Activated naive CD4-positive, alpha-beta T cell (primary cell): Measurements from ENCODE around the gene AAGAB.
"Not testable (repeated sequence)": the region's sequence is repeated elsewhere in the genome, so short reads cannot be mapped to it uniquely, and the experiment has no call there.

Experiments used
- DNase-seq, 4 experiments: peaks; one replicate each; lab custom pipeline; 2025; lab: John Stamatoyannopoulos, UW

The AAGAB gene, protein sequence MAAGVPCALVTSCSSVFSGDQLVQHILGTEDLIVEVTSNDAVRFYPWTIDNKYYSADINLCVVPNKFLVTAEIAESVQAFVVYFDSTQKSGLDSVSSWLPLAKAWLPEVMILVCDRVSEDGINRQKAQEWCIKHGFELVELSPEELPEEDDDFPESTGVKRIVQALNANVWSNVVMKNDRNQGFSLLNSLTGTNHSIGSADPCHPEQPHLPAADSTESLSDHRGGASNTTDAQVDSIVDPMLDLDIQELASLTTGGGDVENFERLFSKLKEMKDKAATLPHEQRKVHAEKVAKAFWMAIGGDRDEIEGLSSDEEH

GRCh38 chr15:67254238-67255175 is at the start of gene AAGAB, which contains the start of gene IQCH:
AAGAB (minus strand) TSS chr15:67254661; CDS start chr15:67254631, 30 bp downstream.
IQCH (plus strand) TSS chr15:67254786; CDS start chr15:67254897, 111 bp downstream.
- peak; percentile 83 to 95 (median 91) for DNase-seq

- DNase-seq = no peak
Observed at GRCh38 chr15:67303490-67304363, 49.3 kb upstream of the AAGAB start.

- DNase-seq = no peak
Observed at GRCh38 chr15:67300266-67301025, 46.0 kb upstream of the AAGAB start.

- DNase-seq = no peak
Observed at GRCh38 chr15:67296684-67297083, 42.2 kb upstream of the AAGAB start.

GRCh38 chr15:67296188-67296587 is 41.7 kb upstream of the AAGAB start:
- DNase-seq = no peak

DNA sequence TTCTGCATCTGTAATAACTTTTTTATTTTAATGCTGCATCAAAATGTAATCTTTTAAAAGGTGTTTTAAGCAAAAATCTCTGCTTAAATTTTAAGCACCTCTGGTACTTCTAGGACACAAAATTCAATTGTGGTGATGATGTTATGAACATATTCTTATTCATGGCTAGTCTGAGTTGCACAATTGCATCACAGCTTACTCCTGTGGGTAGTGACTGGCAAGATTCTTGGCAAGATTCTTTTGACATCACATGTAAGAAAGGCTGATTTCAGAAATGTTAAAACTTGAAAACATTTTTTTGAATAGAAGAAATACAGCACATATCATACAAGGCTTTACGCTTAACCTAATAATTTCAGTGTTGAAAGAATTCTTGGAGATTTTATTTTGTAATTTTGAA is 35.9 kb upstream of the AAGAB start:
- no peak for DNase-seq

- DNase-seq = not testable (repeated sequence)
Observed at GRCh38 chr15:67286400-67286799, 31.9 kb upstream of the AAGAB start.

GRCh38 chr15:67285625-67286024 is 31.2 kb upstream of the AAGAB start:
- not testable (repeated sequence) for DNase-seq

- no peak for DNase-seq
Observed at GRCh38 chr15:67281714-67282113, 27.3 kb upstream of the AAGAB start.

DNA sequence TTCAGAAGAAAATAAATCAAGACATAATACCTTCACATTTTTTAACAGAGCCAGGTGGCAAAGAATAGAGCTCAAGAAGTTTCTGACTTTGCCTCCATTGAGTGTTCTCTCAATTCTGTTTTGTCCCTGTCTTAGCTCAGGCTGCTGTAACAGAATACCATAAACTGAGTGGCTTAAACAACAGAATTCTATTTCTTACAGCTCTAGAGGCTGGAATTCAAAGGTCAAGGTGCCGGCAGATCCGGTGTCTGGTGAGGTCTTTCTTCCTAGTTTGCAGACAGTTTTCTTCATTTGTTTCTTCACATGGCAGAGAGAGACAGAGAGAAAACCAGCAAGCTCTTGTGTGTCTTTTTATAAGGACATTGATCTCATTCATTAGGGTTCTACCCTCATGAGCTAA is 25.8 kb upstream of the AAGAB start:
- DNase-seq = no peak

DNA sequence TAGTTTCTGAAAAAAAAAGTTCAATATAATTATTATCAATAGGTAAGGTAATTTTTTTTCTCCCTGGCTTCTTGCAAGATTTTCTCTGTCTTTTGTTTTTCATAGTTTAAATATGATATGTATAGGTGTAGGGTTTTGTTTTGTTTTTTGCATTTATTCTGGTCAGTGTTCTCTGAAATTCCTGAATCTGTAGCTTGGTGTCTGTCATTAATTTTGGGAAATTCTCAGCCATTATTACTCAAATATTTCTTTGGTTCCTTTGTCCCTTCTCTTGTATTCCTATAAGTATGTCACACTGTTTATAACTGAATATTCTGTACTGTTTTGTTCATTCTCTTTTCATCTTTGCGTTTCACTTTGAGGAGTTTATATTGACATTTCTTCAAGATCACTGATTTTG is 22.2 kb upstream of the AAGAB start:
- DNase-seq = no peak

GRCh38 chr15:67274236-67274635 is 19.8 kb upstream of the AAGAB start:
- DNase-seq = no peak

- DNase-seq = no peak
Observed at GRCh38 chr15:67267951-67268941, 13.8 kb upstream of the AAGAB start.

GRCh38 chr15:67267440-67267839 is 13.0 kb upstream of the AAGAB start:
- DNase-seq = no peak

- no peak for DNase-seq
Observed at GRCh38 chr15:67266870-67267269, 12.4 kb upstream of the AAGAB start.

- DNase-seq = no peak
Observed at GRCh38 chr15:67259806-67260205, 5.3 kb upstream of the AAGAB start.

GRCh38 chr15:67259379-67259778 is 4.9 kb upstream of the AAGAB start:
- no peak for DNase-seq

GRCh38 chr15:67258412-67258811 is 4.0 kb upstream of the AAGAB start:
- DNase-seq = not testable (repeated sequence)

GRCh38 chr15:67256051-67256450 is 1.6 kb upstream of the AAGAB start:
- DNase-seq = no peak
